ENCODE results near the gene IDH3G.
A peak's percentile ranks its signal among the peaks of the same experiment; 100 is the strongest.

IDH3G gene

DNA sequence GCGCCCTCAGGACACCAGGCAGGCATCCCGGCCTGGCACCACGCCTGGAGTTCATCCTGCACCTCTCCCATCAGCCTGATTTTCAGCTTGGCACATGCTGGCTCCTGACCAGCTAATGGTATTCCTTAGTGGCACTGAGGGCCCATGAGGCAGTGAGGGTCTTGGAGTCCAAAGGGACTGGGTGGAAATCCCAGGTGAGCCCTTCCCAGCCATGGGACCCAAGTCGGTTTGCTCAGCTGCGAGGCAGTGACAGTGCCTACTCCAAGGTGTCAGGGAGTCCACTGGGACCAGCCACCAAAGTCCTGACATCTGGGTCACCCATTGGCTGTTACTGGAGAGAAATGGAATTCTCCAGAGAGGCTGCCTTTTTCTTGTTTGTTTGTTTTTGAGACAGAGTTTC, 5.2 kb upstream of the IDH3G start:
- DNase-seq (ENCODE audit: low read depth): no peak
- TF ChIP-seq, protein P1, sequence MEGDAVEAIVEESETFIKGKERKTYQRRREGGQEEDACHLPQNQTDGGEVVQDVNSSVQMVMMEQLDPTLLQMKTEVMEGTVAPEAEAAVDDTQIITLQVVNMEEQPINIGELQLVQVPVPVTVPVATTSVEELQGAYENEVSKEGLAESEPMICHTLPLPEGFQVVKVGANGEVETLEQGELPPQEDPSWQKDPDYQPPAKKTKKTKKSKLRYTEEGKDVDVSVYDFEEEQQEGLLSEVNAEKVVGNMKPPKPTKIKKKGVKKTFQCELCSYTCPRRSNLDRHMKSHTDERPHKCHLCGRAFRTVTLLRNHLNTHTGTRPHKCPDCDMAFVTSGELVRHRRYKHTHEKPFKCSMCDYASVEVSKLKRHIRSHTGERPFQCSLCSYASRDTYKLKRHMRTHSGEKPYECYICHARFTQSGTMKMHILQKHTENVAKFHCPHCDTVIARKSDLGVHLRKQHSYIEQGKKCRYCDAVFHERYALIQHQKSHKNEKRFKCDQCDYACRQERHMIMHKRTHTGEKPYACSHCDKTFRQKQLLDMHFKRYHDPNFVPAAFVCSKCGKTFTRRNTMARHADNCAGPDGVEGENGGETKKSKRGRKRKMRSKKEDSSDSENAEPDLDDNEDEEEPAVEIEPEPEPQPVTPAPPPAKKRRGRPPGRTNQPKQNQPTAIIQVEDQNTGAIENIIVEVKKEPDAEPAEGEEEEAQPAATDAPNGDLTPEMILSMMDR (IDR thresholded peaks at IDR 0.05; ENCODE audit: low read length, missing control alignments): no peak
- no peak overlapping the region for H3K4me3 ChIP-seq (replicated peaks; ENCODE audit: low read depth, low read length)

DNA sequence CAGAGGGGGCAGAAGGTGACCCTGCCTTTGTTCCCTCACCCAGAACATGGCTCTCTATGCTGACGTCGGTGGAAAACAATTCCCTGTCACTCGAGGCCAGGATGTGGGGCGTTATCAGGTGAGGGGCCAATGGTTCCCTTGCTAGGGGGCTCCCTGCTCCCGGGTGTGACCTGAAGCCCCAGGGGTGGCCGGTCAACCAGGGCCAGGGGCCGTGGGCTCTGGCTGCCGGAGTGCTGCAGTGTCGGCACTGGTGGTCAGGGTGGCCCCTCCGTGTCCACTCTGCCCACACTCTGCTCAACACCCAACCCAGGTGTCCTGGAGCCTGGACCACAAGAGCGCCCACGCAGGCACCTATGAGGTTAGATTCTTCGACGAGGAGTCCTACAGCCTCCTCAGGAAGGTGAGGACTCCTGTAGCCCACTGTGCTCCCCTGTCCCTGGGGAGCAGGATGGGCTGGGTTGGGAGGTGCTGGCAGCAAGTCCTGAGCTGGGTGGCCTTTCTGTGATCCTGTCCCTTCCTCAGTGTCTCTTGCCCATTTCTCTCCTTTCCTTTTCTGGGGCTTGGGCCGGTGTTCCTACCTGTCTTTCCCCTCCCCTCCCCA, 3.3 kb upstream of the IDH3G start:
- no peak for DNase-seq (ENCODE audit: low read depth)
- H3K4me3 ChIP-seq (replicated peaks; ENCODE audit: low read depth, low read length): no peak overlapping the region
- TF ChIP-seq, protein P1 (IDR thresholded peaks at IDR 0.05; ENCODE audit: low read length, missing control alignments): no peak

DNA sequence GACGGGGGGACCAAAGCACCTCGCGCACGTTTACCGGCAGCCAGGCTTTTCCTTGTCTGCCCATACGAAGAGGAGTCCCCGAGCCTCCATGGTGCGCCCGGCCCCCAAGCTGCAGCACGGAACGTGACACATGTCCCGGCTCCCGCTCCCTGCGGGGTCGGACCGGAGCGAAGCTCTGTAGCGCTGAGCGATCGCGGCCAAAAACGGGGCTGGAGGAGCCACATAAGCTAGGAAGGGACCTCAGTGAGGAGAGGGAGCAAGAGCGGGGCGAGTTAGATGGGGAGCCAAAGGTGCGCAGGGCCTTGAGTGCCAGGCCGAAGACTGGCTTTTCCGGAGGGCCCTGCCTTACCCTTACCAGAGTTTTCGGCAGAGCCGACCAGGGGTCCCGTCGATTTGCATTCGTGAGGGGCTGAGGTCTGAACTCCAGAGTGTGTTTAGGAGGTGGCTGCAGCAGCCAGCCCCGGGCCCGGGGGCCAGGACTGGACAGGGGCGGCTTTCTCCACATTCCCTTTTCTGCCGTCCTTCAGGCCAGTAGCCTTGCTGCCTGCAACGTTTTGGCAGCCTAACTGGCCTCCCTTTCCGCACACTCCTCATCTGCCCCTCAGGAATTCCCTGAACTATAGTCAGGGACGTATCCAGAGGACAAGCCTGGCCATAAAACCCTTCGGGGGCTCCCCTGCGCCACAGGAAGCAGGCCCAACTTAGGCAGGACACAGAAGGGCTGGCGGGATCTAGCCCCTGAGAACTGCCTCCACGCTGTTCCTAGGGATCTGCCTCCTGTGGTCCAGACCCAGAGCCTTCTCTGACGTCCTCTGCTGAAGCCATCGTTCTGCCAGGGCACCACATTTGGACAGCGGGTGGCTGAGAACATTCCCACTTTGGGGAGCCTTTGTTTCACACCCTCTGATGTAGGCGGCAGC, 982 bp upstream of the IDH3G start:
- TF ChIP-seq, protein P1 (IDR thresholded peaks at IDR 0.05; ENCODE audit: low read length, missing control alignments): no peak
- DNase-seq (ENCODE audit: low read depth): peak; percentile 7
- peak overlapping the region; percentile 77 for H3K4me3 ChIP-seq (replicated peaks; ENCODE audit: low read depth, low read length)

DNA sequence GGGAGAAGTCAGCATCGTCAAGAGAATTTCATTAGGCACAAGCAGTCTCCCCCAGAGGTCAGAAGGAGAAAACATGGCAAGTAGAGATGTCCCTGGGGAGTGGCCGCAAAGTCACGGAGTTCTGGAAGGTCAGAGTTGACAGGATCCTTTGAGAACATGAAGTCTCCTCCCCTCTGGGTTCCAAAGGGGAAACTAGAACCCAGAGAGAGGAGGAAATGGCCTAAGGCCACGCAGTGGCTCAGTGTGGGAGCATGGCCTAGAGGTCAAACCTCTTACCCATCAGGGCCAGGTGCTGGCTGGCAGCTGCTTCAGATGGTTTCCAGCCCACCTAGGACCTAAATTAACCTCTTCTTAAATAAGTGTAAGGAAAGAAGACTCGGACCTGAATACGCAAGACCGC, 884 bp downstream of the IDH3G start:
- peak overlapping the region; percentile 77 for H3K4me3 ChIP-seq (replicated peaks; ENCODE audit: low read depth, low read length)
- no peak for DNase-seq (ENCODE audit: low read depth)
- TF ChIP-seq, protein P1 (IDR thresholded peaks at IDR 0.05; ENCODE audit: low read length, missing control alignments): no peak

DNA sequence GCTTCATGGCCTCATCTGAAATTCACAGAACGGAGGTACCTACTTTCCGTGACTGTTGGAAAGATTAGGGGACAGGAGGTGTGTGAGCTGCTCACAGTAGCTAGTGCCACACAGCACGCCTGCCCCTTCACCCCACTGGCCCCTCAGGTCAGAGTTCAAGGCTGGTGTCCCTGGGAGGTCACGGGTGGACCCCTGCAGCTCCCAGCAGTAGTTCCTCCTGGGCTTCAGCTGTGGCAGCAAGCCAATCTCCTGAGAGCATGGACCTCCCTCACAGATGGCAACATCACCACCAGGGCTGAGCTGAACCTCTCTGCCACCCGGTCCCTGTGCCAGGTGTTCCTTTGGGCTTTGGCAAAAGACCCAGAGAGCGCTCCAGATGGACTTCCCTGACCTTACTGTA, 1.8 kb downstream of the IDH3G start:
- H3K4me3 ChIP-seq (replicated peaks; ENCODE audit: low read depth, low read length): no peak overlapping the region
- TF ChIP-seq, protein P1 (IDR thresholded peaks at IDR 0.05; ENCODE audit: low read length, missing control alignments): no peak
- DNase-seq (ENCODE audit: low read depth): no peak

DNA sequence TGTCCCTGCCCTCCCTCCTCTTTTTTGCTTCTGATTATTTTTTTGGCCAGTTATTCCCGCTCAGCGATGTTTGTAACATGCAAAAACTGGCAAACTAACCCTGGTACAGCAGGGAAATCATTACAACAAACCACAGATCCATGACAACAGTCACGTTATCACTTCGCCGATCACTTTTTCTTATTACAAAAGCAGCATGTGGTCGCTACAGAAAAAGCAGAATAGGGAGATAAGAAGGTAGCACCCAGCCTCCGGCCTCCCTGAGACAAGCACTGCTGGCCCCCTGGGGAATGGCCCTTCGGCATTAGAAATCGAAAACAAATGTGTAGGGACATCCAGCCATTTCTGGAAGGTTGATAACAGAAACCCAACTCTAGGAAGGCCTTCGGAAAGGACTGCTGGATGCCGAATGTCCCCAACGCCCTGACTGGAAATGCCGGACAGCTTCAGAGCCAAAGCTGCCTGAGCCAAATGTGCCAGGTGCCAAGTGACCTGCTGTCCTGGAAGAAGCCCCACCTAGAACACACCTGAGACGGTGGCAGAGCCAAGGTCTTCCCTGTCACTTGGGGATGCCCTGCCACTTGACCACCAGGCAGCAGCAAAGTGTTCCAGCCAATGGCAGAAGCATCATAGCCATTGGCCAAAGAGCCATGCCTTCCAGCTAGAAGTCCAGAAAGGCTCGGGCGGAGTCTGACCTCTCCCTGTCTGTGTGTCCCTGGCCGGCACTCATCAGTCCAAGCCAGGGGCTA, 2.9 kb downstream of the IDH3G start:
- no peak for DNase-seq (ENCODE audit: low read depth)
- TF ChIP-seq, protein P1 (IDR thresholded peaks at IDR 0.05; ENCODE audit: low read length, missing control alignments): no peak
- H3K4me3 ChIP-seq (replicated peaks; ENCODE audit: low read depth, low read length): no peak overlapping the region
